GM19043 (cell line): ENCODE results near the gene SLC25A24.
"Not testable (repeated sequence)": the region's sequence is repeated elsewhere in the genome, so short reads cannot be mapped to it uniquely, and the experiment has no call there.

ENCODE experiments used
- ATAC-seq: cut with Tn5 transposase; IDR thresholded peaks from one replicate; pipeline ENCODE4 v1.9.1; 2021; ENCODE audit warnings: low read depth; ENCODE audit not compliant: unreplicated experiment

SLC25A24 gene

DNA sequence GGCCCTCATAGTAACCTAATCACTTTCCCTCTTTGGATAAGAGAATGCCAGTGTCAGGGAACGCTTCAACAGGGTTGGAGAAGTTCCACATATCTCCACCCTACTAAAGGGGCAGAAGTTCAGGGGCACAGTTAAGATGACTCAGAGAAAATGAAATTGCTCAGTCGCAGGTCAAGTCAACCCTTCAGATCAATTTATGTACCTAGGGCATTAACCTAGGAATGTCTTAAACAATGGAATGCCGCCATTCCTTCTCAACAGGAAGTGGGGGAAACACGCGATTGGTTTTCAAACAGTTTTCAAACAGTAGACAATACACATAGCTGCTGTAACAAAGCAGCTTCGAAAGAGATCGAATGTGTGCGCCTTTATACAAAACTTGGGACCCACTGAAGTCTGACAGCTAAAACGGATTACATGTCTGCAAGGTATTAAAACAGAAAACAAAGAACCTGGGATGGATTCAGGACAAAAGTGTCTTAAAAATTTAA, 897 bp downstream of the SLC25A24 start:
- ATAC-seq, result no peak

DNA sequence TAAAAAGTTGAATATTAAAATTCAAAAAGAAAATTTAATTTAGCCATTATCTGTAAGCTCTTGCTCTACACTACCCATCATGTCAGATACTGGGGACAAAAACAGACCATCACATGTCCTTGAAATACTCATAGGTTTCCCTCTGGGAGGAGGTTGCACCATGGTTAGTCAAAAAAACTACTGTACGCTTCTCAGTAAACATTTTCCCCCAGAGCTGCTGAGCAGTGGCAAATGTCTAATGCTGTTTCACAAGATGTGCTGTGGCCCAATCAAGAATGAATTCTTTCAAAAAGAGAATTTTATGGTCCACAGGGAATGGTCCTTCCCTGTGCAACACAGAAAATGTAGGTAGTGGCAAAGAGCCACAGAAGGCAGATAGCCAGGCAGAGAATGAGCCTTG, 6.1 kb downstream of the SLC25A24 start:
- no peak for ATAC-seq

DNA sequence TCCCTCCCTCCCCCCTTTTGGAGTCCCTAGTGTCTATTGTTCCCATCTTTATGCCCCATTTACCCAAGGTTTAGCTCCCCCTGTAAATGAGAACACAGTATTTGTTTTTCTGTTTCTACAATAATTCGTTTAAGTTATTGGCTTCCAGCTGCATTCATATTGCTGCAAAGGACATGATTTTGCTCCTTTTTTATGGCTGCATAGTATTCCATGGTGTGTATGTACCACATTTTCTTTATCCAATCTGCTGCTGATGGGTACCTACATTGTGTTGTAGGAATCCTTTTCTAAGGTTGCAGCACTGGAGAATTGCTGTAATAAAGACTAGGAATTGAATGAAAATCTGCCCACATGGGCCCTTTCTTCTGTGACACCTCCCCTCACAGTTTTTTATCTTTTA, 6.8 kb downstream of the SLC25A24 start:
- ATAC-seq, result no peak

DNA sequence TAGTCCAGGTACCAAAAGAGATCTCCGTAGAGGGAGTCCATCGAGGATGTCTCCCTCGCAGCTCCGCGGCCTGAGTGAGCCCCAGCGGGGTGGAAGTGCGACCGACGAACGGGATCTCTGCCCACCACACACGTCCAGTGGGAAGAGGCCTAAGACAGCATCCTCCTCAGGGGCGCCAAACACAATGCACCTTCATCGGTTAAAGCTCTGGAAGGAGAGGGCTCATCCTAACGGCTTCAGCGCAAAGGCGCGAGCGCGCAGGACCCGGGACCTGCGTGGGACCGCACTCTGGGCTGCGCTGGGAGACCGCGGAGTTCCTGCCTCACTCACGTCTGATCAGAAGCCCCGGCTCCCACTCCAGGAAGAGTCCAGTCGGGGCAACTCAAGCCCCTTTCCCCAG, 7.6 kb downstream of the SLC25A24 start:
- no peak for ATAC-seq

DNA sequence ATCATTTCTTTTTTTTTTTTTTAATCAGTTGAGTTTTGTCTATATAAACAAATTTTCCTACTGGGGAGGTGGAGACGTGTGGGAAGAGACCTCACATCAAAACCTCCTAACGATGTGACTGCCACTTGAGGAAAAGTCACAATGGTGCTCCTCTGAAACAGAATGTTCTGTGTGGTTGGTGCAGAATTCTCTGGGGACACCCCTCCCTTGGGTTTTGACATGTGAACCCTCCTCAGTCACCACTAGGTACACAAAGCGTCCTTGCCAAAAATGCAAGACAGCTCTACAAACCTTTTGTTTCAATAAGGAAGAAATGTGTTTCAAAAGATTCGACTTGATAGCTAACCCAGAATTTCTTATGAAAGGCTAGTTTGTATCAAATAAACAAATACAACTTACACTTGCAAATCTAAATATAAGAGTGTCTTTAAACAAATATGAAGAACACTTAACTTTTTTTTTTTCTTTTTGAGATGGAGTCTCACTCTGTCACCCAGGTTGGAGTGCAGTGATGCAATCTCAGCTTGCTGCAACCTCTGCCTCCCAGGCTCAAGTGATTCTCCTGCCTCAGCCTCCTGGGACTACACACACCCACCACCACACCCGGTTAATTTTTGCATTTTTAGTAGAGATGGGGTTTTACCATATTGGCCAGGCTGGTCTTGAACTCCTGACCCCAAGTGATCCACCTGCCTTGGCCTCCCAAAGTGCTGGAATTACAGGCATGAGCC, 9.3 kb downstream of the SLC25A24 start:
- ATAC-seq, result no peak

DNA sequence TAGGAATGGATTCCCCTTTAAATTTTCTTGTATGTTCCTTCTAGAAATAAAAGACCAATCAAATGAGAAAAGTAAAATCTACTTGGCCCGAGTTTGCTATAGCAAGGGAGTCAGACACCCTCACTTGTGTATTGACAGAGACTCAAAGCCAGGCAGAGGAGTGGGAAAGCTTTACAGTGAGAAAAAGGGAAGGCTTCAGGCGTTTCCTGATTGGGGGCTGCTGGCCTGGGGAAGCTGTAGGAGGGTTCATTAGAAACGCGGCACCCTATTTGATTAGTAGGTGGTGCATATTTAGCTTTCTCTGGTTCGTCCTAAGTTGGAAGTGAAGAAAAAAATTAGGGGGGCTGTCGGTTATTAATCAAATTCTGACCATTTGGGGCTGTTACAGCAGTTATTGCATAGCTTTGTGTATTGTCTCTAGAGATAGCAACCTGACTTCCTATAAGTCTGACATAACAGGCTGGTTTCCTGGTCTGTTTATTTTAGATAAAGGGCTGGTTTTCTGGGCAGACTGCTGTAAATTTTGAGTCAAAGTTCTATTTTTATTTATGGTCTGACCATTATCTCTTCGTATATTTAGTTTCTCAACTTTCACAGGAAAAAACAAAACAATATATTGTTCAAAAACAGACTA, 10.0 kb downstream of the SLC25A24 start:
- no peak for ATAC-seq

DNA sequence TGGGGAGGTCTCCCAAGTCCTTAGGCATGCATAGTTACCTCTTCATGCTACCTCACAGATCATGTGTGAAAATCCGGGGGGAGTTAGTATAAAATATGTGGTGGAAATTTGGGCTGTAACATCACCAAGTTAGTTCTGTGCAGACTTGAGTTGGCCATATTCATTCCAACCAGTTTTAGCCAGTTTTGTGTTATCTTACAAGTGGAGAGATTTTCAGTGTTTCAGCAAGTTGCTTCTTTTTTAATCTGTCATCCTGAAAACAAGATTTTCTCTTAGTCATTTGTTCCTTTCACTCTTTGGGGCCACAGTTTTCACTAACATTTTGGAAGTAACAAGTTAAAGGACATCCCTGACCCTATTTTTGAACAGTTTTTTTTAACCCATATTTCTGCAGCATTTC, 11.3 kb downstream of the SLC25A24 start:
- ATAC-seq, result no peak

DNA sequence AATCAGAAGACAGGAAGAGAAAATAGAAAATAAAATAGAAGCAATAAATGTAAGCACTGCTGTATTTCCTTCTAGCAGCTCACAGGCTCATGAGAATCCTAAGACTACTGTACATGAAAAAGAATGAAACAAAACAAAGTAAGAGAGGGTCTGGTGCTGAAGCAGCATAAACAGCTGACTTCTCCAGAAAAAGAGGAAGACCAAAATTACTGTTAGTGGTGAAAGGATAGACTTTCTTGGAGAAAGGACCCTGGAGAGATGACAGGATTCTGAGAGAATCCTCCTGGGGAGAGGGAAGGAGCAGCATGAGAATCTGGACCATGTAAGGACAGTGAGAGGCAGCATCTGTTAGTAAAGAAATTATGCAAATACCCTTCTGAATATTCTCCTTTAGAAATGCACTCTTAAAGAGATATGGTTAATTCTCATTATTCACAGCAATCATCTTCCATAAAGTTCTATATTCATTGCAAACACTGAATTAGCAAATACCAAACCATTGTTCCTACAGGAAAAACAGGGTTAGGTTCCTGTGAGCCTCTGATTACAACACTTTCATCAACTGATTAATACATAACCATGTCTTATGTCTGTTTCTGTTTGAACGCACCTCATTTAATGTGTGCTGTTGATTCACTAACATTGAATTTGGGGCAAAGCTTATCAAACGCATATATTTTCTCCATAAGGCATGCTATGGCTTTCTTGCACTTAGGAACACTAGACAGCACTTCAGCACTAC, 17.0 kb downstream of the SLC25A24 start:
- no peak for ATAC-seq

DNA sequence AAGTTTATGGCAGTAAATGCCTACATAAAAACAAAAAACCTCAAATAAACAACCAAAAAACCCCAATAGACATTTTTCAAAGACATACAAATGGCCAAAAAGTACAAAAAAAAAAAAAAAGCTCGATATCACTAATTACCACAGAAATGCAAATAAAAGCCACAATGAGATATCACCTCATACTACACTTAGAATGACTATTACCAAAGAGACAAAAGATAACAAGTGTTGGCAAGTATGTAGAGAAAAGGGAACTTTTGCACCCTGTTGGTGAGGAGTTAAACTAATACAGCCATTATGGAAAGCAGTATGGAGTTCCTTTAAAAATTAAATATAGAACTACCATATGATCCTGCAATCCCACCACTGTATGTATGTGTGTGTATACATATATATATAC, 21.1 kb downstream of the SLC25A24 start:
- ATAC-seq, result no peak

DNA sequence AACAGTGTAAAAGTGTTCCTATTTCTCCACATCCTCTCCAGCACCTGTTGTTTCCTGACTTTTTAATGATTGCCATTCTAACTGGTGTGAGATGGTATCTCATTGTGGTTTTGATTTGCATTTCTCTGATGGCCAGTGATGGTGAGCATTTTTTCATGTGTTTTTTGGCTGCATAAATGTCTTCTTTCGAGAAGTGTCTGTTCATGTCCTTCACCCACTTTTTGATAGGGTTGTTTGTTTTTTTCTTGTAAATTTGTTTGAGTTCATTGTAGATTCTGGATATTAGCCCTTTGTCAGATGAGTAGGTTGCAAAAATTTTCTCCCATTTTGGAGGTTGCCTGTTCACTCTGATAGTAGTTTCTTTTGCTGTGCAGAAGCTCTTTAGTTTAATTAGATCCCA, 37.7 kb downstream of the SLC25A24 start:
- ATAC-seq, result not testable (repeated sequence)

DNA sequence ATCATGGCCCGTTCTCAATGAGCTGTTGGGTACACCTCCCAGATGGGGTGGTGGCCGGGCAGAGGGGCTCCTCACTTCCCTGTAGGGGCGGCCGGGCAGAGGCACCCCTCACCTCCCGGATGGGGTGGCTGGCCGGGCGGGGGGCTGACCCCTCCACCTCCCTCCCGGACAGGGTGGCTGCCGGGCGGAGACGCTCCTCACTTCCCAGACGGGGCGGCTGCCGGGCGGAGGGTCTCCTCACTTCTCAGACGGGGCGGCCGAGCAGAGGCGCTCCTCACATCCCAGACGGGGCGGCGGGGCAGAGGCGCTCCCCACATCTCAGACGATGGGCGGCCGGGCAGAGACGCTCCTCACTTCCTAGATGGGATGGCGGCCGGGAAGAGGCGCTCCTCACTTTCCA, 40.2 kb downstream of the SLC25A24 start:
- ATAC-seq, result not testable (repeated sequence)

DNA sequence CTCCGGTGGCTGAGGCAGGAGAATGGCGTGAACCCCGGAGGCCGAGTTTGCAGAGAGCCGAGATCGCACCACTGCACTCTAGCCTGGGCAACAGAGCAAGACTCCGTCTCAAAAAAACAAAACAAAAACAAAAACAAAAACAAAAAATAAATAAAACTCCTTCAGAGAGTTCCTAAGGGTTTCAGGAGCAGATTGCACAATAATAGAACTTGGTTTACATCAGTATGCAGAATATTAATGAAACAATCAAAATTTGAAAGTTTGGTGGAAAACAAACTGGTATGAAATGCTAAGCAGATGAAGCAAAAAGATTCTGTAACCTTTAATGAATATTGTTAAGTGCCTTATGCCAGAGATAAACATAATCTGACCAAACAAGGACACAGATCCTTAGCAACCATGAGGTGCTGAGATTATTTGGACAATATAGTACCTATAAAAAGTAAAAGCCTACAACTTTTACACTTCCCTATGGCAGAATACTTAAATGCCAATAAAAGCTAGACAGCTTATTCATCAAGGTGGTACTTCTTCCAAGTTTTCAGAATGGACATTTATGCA, 41.2 kb downstream of the SLC25A24 start:
- no peak for ATAC-seq

DNA sequence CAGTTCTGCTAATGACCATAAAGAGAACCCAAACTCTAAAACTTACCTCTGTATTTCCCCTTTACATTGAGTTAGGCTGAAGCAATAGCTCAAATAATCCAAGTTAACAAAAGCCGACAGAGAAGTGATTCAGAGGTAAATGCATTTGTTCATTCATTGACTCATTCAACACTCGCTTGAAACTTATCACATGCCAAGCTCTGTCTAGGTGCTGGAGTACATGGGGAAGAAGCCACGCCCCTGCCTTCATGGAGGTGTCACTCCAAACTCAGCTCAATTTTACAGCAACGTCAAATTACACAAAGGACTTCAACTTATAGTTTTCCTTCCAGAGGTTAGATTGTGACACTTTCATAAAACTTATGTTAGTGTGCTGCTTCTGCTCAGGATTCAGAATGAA, 45.8 kb downstream of the SLC25A24 start:
- ATAC-seq, result no peak

DNA sequence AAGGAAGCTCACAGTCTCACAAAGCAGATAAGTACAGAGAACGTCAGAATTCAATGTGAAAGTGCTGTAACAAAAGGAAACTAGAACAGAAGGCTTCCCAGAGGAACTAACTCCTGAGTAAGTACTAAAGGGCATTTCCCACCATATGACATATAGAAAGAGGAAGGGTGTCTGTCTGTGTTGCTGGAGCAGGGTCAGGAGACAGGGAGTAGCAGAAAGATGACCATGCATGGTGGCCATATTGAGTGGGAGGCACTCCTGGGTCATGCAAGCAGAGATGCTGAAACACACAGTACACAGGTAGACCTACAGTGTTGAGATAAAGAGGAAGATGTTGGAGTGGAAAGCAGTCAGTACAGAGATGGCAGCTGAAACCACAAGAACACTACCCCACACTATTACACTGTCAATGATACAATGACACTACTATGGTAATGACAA, 47.3 kb downstream of the SLC25A24 start:
- ATAC-seq, result no peak

DNA sequence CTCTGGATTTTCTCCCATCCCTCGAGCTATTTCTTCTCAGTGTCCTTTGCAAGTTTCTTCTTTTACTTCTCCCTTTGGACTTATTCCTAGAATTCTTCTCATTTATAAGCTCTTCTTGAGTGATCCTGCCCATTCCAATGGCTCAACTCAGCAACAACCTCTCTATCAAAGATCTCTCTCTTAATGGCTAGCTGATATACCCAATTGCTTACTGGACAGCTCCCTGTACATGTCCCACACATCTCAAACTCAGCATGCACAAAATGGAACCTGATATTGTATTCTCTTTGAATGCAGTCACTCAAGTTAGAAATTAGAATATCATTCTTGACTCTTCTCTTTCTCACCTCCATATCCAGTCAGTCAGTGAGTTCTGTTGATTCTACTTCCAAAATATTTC, 48.6 kb downstream of the SLC25A24 start:
- ATAC-seq, result no peak

DNA sequence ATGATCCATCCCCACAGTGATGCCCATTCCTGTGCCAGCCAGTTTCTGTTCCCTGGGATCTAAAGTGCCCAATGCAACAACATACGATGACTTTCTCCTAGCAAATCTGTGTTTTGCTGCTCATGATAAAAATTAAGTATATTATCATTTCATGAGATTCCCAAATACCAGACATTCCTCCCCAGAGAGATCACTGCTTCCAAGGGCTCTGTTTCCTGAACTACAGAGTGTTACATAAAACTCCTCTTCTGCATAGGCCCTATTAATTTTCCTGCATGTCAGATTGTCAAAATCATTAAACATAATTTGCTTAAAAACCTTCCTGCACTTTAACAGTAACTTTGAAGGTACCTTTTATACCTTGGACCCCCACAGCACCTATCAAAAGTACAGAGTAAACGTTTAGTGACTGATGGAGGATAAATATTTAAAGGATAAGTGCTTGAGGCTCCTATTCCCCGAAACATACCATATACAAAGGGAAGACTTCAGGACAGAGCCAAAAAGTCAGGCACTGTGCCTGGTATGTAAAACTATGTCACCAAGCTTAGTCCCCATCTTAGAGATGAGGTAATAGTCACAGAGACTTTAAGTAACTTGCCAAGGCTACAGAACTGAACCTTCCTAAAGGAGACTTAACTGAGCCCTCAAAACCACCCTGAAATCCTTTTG, 50.2 kb downstream of the SLC25A24 start:
- no peak for ATAC-seq

DNA sequence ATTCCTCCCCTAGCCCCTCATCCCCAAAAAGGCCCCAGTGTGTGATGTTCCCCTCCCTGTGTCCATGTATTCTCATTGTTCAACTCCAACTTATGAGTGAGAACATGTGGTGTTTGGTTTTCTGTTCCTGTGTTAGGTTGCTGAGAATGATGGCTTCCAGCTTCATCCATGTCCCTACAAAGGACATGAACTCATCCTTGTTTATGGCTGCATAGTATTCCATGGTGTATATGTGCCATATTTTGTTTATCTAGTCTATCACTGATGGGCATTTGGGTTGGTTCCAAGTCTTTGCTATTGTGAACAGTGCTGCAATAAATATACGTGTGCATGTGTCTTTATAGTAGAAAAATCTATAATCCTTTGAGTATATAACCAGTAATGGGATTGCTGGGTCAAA, 55.6 kb downstream of the SLC25A24 start:
- not testable (repeated sequence) for ATAC-seq

DNA sequence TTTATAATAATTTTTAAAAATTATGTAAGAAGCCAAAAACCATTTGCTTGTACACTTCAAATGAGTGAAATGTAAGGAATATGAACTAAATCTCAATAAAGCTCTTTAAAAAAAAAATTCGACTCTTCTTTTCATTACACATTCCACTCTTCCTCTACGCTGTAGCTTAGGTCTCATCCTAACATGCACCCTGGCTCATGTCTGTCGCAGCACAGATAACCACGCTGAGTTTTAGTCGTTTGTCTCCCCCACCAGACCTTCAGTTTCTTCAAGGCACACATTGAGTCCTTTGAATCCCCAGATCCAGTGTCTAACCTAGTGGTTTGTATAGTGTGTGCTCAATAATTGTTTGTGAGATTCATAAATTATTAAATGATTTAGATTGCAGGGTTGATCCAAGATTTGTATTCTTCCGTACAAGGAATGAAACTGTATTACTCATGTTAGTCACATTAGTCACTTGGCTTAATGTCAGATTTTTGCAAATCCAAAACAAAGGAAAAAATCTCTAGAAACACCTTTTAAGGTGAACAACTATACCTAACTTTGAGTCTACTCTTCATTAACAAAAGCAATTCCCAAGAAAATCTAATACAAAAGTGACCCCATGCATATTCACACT, 57.3 kb downstream of the SLC25A24 start:
- ATAC-seq, result no peak

DNA sequence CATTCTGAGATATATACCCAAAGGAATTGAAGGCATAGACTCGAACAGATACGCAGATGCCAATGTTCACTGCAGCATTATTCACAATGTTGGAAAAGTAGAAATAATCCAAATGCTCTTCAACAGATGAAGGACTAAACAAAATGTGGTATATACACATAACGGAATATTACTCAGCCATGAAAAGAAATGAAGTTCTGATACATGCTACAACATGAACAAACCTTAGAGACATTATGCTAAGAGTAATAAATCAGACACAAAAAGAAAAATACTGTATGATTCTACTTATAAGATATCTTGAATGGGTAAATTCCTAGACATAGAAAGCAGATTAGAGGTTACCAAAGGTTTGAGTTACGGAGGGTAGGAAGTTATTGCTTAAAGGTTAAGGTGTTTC, 57.9 kb downstream of the SLC25A24 start:
- no peak for ATAC-seq

DNA sequence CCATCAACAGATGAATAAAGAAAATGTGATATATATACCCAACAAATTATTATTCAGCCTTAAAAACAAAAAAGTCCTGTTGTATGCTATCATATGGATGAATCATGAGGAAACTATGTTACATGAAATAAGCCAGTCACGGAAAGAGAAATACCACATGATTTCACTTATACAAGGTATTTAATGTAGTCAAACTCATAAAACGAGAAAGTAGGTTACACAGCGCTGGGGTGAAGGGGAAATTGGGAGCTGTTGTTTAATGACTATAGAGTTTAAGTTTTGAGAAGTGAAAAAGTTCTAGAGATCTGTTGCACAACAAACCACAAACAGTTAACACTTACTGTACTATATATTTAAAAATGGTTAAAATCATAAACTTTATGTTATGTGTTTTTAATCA, 58.5 kb downstream of the SLC25A24 start:
- ATAC-seq, result no peak
